DLD1 (cell line): ENCODE data around the gene IQCH.
"Not testable (repeated sequence)": the region's sequence is repeated elsewhere in the genome, so short reads cannot be mapped to it uniquely, and the experiment has no call there.

ENCODE experiments used
- in situ Hi-C: cut with HindIII; loops from 2 replicates; pipeline ENCODE4 v1.10.0; 2017; ENCODE audit warnings: low sequenced_read_pairs

IQCH gene

GRCh38 chr15:67433495-67434099 lies 179.0 kb downstream of the IQCH start:
- in situ Hi-C loops: no loop called here

GRCh38 chr15:67436351-67437250 lies 182.0 kb downstream of the IQCH start:
- in situ Hi-C loops: not testable (repeated sequence)

GRCh38 chr15:67444100-67444499 lies 189.5 kb downstream of the IQCH start:
- in situ Hi-C loops: no loop called here

- in situ Hi-C loops: no loop called here
These were observed 191.9 kb downstream of the IQCH start for GRCh38 chr15:67446449-67446848.

- in situ Hi-C loops: not testable (repeated sequence)
These were observed 193.8 kb downstream of the IQCH start for GRCh38 chr15:67448372-67448771.

- in situ Hi-C loops: not testable (repeated sequence)
These were observed 199.1 kb downstream of the IQCH start for GRCh38 chr15:67453703-67454102.

GRCh38 chr15:67456677-67457529 lies 202.3 kb downstream of the IQCH start:
- in situ Hi-C loops: no loop called here

GRCh38 chr15:67458331-67459029 lies 203.9 kb downstream of the IQCH start:
- in situ Hi-C loops: no loop called here

GRCh38 chr15:67460521-67460920 lies 205.9 kb downstream of the IQCH start:
- in situ Hi-C loops: no loop called here

GRCh38 chr15:67461735-67462134 lies 207.1 kb downstream of the IQCH start:
- in situ Hi-C loops: no loop called here

- in situ Hi-C loops: no loop called here
These were observed 208.3 kb downstream of the IQCH start for GRCh38 chr15:67462875-67463274.

- in situ Hi-C loops: no loop called here
These were observed 208.9 kb downstream of the IQCH start for GRCh38 chr15:67463488-67463887.

GRCh38 chr15:67465196-67465952 lies 210.8 kb downstream of the IQCH start:
- in situ Hi-C loops: no loop called here

GRCh38 chr15:67468416-67468815 lies 213.8 kb downstream of the IQCH start:
- in situ Hi-C loops: no loop called here

GRCh38 chr15:67469680-67470079 lies 215.1 kb downstream of the IQCH start:
- in situ Hi-C loops: no loop called here

GRCh38 chr15:67472957-67473356 lies 218.4 kb downstream of the IQCH start:
- in situ Hi-C loops: no loop called here

- in situ Hi-C loops: no loop called here
These were observed 220.0 kb downstream of the IQCH start for GRCh38 chr15:67474405-67475110.

- in situ Hi-C loops: no loop called here
These were observed 225.4 kb downstream of the IQCH start for GRCh38 chr15:67479781-67480505.

GRCh38 chr15:67480741-67481140 lies 226.2 kb downstream of the IQCH start:
- in situ Hi-C loops: no loop called here
